ENCODE measurements around the gene HTR2A.

DNA sequence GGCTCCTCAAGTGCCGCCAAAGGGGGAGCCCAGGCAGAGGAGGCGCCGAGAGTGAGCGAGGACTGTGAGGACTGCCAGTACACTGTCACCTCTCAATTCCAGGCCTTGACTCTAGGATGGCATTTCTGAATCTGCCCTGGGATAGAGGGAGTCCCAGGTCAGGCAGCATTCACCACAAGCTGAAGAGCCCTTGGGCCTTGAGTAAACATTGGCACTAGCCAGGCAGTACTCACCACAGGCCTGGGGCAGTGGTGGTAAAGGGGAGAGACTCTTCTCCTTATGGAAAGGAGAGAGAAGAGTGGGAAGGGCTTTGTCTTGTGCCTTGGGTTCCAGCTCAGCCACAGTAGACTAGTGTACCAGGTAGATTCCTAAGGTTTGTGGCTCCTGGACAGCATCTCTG is 39.7 kb upstream of the HTR2A start:
- TF ChIP-seq, protein P1, sequence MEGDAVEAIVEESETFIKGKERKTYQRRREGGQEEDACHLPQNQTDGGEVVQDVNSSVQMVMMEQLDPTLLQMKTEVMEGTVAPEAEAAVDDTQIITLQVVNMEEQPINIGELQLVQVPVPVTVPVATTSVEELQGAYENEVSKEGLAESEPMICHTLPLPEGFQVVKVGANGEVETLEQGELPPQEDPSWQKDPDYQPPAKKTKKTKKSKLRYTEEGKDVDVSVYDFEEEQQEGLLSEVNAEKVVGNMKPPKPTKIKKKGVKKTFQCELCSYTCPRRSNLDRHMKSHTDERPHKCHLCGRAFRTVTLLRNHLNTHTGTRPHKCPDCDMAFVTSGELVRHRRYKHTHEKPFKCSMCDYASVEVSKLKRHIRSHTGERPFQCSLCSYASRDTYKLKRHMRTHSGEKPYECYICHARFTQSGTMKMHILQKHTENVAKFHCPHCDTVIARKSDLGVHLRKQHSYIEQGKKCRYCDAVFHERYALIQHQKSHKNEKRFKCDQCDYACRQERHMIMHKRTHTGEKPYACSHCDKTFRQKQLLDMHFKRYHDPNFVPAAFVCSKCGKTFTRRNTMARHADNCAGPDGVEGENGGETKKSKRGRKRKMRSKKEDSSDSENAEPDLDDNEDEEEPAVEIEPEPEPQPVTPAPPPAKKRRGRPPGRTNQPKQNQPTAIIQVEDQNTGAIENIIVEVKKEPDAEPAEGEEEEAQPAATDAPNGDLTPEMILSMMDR (conservative IDR thresholded peaks at IDR 0.05 in 1 of 2, IDR thresholded peaks at IDR 0.05 in 1 of 2; ENCODE audit: extremely low read depth in 1 of 2, insufficient read depth in 1 of 2, low read depth in 1 of 2, low read length in 2 of 2) = no peak
- TF ChIP-seq EZH2 (IDR thresholded peaks at IDR 0.05; ENCODE audit: borderline replicate concordance, low read length) = no peak

Measured in mammary epithelial cell (primary cell).